T1000 (cell line): Measurements from ENCODE around the gene NIN.
A peak's percentile ranks its signal among the peaks of the same experiment; 100 is the strongest.

ENCODE experiments used
- DNase-seq: peaks from one replicate; lab custom pipeline; 2025; ENCODE audit warnings: mixed read lengths; lab: John Stamatoyannopoulos, UW

The NIN gene

DNA sequence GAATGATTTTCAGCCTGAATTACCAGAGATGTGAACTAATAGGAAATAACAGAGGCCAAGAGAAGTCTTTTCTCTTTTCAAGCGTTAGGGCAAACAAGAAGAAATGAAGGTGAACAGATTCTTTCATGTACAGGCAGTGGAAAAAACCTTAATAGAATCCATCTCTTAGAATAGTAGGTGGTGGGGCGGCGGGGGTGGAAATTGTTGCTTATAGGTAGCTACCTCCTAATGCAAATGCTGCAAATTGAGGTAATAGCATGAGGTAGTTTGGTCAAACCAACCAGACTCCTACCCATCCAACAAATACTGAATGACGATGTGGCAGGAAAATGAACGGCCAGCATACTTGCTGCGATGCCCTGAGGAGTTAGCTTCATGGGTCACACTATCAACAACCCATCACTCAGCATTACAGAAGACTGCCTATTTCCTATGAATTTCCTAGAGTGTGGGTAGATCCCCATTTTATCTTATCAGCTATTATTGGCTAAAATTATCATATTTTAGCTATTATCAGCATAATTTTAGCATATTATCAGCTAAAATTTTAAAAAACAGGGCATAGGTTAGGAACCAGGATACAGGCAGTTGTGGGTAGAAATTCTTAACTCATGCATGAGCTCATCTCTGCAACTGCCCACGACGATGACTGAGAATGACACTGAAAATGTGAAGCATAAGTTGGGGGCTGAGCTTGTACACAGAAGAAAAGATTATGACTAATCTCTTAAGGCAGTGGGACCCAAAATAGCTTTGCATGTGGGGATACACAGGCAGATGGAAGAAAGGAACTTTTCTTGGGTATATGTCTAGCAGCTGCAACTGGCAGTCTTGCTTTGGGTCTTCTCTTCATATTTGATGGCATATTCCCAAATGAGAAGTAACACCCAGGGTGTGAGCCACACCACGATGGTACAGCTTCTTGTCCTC, 68.7 kb downstream of the NIN start:
- DNase-seq: no peak

DNA sequence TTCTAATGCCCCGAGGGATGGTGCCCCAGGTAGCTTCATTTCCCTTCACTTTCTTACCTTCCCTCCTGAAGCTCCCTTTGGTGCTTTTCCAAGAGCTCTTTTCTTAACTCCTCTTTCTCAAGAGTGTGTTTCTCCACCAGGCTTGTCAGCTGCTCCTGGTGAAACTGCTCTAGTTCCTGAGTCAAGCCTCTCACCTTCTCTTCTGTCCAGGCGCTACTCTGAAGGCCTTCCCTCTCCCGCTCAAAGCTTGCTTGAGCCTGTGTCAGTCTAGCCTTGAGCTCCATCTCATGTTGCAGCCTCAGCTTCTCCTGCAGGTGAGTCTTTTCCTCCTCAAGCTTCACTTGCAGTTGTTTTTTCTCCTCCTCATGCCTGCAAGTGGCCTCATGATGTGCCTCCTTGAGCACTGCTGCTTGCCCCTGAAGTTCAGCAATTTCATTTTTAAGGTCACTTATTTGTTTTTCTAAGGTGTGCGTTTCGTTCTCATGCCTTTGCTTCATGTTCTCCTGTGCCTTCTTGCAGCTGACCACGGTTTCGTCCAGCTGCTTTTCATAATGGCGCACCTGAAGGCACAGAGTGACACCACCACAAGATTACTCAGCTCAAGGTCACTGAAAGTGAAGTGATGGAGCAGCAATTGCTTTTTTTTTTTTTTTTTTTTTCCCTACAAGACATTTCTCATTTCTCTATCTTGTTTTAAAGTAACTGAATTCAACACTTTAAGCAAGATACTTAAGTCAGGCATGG, 71.0 kb downstream of the NIN start:
- no peak for DNase-seq

DNA sequence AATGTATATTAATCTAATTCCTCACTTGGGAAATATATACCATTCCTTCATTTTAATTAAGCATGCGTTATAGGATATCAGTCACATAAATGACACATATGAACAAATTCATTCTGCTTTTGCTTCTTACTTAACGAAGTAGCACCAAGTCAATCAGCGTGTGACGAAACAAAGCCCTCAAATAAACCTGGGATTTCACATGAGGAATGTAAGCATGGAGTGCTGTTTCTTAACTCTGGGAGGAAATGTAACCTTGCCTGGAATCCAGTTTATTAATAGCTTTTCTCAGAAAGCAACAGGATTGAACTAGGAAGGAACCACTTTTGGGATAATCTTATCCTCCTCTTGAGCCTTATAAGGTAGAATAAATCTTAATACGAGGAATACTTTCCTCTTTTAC, 72.0 kb downstream of the NIN start:
- DNase-seq: no peak

DNA sequence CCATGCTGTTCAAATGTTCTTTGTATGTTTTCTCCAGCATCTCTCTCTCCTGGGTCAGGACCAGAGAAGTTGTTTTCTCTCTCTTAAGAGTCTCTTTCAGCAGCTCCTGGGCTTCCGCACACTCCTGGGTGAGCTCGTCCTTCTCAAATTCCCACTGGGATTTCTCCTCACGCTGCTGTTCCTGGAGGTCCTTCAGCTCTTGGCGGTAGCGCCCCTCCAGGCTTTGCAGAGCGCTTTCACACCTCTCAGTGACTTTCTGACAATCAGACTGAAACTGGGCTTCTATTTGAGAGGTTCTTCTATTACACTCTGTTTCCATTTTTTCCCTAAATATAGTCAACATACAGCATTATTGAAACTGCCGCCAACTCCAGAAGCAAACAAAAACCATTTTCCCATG, 72.7 kb downstream of the NIN start:
- no peak for DNase-seq

DNA sequence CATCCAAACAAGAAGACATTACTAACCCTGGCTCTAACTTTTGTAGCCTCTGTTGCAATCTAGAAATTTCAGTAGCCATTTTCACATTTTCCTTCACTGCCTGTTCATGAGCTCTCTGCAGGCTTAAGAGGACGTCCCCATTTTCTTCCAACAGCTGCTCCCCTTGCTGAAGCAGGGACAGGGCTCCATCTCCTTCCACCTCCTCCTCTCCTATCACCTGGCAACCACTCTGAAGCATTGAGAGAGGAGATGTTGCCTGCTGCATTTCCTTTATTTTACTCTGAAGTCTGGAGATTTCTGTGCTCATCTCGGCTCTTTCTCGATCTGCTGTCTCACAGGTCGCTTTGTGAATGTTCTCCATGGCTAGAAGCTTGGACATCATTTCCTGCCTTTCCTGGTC, 73.3 kb downstream of the NIN start:
- no peak for DNase-seq

DNA sequence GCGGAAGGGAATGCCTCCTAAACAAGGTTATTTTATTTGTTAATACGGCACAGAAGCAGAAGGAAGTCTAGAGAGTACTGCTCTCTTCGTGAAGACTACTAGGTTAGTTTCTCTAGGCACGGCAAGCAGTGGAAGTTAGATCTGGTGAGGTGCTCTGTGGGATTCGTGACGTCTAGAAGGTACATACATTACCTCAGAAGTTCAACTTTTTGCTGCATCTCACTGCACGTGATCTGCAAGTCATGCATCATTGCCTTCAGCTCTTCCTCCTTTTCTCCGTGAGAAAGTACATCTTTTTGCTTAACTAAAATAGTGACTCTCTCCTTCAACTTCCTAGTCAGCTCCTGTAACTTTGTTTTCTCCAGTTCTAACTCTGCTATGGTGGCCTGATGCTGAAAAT, 74.7 kb downstream of the NIN start:
- no peak for DNase-seq

DNA sequence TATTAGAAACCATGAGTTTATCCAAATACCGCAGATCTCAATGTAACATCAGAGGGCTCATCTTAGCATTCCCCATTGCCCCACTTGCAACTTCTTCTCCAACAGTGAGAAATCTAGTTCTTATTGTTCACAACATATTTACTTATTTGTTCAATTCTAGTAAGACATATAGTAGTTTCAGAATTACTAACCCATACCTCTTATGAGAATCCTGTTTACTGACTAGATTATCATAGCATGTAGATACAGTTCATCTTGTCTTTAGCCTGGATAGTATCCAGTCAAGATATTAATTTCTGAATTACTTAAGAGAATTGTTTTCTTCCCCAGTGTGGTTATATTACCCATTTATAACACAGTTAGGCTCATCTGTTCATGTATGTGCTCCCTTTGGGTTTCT, 80.6 kb downstream of the NIN start:
- DNase-seq: no peak

DNA sequence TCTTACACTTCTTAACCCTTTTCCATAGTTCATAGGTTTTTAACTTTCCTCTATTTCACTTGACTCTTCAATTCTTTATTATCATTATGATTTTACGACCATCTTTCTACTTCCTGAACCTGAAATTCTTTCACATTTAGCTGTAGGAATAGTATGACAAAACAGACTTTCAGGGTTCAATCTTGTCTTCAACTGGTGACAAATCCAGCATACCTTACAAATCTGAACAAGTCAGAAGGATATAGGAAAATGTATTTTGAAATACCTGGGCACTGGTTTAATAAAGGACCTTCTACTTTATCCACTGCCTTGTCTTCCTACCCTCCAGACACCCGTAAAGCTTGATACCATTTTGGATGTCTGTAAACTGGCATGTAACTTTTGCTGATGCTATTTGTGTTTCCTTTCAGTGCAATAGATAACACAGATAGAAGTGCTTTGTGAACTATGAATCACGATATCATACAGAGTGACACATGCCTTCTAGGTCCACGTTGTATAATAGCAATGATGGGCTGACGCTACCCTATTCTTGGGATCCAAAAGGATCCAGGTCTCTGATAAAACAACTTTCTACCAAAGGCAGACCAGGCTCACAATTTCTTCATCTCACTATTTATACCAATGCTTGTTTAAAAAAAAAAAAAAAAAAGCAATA, 85.4 kb downstream of the NIN start:
- no peak for DNase-seq

DNA sequence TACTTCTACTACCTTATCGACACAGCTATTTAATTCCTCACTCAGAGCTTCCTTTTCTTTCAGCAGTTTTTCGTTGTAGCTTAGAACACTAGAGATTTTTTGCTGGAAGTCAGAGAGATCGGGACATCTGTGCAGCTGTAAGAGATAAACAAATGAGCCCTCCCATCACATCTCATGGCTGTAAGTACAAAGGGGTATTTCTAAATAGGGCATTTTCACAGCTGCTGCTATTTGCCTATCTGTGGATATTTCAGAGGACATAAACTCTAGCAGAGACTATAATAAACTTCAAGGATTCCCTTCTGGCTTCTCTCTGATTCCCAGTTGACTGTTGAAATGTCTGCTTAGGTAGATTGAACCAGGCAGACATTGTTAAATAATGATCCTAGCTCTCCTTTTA, 86.7 kb downstream of the NIN start:
- no peak for DNase-seq

DNA sequence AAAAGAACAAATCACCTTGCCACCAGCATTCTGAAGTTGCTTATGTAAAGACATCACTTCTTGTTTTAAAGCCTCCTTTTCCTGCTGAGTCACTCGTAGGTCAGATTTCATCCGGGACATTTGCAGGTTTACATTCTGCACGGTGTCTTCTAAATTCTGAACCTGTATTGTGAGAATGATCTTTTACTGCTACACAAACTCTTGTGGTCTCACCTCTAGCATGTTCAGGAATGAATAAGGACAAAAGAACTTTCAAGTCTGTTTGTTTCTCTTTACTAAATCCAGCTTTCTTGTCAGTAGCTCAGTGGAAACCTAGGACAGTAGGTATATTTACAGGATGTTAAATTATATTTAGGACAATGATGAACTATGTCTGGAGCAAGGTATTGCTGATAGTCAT, 89.4 kb downstream of the NIN start:
- no peak for DNase-seq

DNA sequence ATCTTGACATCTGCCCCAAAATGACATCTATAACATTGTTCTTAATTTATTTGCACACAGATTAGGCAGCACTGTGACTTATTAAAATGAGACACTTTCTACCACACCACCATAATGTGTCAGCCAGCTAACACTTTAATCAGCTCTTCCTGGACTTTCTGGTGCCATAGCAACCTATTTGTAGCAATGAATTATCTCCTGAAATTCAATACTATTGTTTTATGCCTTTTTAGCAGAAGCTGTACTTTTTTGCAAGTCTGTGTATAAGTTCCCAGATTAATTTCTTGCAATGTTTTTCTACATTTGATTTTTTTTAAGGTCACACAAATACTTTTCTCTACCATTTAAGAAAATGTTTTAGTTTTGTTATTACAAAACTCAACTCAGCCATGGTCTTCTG, 90.1 kb downstream of the NIN start:
- DNase-seq: no peak

DNA sequence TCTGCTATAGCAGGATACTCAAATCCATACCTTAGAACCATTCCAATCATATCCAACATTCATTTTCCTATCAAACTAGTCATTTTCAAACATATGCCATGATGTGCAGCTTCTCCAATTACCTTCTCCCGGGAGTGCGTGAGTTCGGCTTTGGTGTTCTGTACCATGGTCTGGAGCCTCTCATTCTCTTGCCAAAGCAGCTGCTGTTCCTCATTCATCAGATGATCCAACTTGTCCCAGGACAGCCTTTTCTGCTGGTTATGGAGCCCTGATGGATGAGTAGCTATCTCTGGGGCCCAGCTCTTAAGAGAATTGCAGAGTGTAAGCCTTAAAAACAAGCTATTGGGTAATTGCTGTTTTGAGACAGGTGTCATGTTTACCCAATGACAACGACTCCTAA, 91.8 kb downstream of the NIN start:
- DNase-seq: no peak

DNA sequence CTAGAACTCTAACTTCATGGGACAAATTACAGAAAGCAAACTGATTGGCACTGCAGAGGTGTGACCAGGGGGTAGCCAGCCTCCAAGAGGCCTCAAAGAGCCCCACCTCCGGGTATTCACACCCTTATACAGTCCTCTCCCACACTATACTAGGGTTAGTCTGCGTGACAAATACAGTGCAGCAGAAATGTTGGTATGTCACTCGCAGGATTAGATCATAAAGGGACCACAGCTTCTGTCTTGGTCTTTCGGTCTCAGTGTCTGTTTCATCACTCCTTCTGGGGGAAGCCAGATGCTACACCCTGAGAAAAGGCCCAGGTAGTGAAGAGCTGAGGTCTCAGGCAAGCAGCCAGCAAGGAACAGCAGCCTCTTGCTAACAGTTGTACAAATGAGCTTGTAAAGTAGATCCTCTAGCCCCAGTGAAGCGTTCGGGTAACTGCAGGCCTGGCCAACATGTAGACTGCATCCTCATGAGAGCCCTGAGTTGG, 94.0 kb downstream of the NIN start:
- no peak for DNase-seq

DNA sequence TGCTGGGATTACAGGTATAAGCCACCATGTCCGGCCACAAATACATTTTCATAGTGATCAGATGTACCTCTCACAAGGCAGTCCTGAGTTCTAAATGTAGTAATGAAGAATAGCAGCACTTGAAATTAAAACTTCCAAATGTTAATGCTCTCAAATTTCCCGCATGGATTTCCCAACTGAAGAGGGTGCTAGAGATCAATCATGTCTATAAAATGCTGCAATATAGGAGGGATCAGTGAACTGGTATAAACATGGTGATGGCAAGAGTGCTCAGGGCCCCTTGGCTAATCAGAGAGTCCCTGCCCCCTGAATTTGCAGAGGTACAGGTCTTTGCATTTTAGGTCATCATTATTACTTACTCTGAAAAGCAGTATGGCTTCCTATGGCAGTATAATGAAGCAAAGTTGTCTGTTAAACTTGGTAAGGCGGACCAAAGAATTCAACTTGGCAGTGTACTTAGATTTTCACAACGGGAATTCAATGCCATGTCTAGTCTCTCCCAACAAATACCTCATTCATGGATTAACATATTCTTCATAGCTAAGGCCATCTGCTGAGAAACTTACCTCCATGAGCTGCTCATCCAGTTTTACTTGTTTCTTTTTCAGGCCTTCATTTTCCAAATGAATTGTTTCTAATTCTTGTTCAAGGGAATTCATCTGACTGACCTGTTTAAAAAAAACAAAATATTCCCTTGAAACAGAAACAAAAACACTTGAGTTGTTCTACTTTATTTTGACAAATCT, 95.8 kb downstream of the NIN start:
- DNase-seq: no peak

DNA sequence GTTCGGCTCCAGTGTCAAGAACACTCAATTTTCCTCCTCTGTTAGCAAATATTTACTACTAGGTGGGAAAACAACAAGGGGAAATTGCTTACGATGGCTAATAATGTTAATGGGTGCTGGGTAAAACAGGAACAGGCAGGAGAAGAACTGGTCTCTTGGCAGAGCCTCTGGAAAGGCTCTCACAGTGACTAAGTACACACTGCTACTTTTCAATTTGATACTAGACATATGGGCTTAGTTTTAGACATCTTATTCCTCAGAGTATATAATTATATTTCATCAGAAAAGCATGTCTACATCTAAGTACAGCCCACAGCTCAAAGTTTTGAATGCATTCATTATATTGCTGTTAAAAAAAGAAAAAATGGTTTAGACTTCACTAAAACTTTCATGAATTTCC, 97.5 kb downstream of the NIN start:
- DNase-seq: no peak

DNA sequence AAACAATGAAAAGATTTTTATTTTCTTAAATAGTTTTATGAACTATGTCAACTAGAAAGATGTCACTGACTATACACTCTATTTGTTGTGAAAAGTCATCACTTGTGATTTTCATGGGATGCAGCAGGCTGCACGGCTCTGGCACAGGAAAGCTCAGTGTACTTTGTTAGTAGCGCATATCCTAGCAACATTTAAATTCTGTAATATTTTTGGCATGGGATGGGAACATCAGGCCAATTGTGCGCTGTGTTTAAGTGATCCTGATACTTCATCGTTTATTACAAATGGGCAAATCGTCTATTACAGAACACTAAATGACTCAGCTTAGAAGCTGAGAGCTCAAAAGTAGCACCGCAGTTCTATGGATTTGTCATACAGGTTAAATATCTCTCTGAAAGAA, 102.1 kb downstream of the NIN start:
- no peak for DNase-seq

DNA sequence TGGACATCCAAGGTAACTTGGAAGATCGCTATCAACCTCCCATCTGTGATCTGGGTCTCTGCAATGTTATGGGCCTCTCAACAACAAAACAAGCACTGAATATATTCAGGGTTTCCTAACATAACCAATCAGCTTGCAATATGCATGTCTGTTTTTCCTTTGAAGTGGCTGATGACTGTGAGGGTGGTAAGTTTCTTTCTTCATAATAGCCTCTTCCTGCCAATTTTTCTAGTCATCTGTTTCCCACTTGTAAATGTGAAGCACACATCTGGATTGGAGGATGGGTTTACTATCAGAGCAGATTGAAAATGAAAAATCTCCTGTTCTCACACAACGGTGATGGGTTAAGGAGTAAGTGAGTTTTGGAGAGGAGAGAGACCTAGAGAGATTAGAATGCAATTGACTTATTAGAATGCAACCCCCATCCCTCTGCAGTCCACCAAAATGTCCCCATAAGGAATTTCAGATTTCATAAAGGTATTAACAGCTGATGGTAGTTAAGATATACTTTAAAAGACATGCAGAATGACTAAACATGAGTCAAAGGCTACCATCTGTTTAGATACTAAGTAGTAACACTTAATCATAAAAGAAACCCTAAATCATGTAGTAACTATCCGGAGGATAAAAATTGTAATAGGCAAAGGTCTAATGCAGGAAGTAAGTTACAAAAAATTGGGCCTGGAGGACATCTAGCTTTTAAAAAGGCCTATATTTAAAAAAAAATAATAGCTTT, 104.4 kb downstream of the NIN start:
- DNase-seq: peak; percentile 11

DNA sequence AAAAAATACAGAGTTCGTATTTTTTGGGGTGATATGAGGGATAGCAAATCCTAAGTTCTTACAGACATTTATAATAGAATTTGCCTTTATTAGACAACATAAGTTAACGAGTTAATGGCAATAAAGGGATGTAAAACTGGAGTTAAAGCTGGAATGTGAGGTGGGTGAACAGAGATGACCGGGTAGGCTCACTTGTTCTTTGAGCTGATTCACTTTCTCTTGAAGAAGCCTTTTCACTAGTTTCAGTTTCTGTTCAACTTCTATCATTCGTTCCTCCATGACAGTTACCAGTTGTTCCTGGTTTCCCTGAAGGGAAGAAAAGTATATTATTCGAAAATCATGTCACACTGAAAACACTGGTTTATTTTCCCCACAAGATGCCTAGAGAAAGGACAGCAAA, 105.2 kb downstream of the NIN start:
- no peak for DNase-seq

DNA sequence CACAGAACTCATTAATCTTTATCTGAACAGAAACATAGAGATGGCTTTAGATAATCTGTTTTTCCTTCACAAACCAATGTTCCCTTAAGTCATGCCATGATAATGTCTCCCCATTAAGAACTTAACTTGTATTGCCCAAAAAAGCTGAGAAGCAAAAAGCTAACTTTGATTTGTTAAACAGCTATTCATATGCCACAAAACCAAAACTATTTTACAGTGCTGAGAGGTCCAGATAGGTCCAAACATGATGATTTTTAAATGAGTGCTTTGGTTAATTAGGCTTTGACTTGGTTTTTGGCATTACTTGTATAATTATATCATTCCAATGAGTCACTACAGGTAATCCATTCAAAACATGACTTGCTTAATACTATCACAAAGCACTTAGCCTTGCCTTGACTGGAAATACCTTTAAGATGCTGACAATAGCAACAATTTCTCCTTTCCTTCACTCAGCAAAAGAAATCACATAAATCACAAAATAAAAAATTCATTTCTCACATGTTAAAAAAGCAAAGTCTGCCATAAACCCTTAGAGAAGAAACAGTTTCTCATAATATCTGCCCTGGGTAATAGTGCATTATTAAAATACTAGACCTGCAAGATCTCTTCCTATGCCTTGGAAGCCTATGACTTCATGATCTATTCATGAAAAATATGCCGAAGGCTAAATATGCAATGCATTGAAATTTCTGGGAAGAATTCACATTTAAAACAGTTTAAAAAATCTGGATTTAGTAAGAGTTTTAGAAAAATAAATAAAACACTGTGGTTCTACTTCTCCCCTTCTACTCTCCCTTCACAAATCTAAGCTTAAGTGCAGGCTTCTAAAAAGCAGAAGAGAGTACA, 110.8 kb downstream of the NIN start:
- no peak for DNase-seq

DNA sequence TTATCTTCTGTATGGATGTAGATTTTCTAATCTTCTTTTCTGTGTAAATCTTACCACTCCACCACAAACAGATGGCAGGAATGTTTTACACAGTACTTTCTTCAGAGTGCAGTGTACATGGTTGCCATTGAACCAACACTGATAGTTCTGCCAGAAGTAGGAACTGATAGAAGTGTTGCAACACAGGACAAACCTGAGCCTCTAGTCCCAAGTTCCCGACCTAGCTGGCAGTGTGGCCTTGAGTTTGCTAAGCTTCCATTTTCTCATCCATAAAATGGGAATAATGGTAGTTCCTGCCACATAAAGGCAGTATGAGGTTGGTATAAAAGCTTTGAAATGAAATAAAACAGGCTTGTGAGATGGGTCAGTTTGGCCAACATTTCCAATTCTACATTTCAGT, 112.0 kb downstream of the NIN start:
- no peak for DNase-seq
